PC-3 (cell line): ENCODE measurements around the gene HTR4. TPM values are rescaled to one million over a fixed set of nuclear protein-coding genes. Genes with fewer than 3 reads are reported as not detected.

Source experiments
- ATAC-seq: fragments of 200-7000 bp; cut with Tn5 transposase; 2 replicates; pipeline ENCODE4 v1.9.1; 2020; ENCODE audit warnings: mild to moderate bottlenecking, moderate library complexity
- BruUV-seq: library from RNA; stranded (reverse); fragments of 400-500 nt; replicated peaks from 2 replicates; lab custom pipeline; 2021; lab: Mats Ljungman, UMichigan
- CTCF ChIA-PET: fragments of 300-600 bp; sonication (Branson Sonifier 250); formaldehyde crosslinking; loops from one replicate; lab custom pipeline; 2022; ENCODE audit warnings: antibody characterized with exemption; lab: Charles Lee
- POLR2A ChIA-PET: fragments of 300-600 bp; sonication (Branson Sonifier 250); formaldehyde crosslinking; loops from one replicate; lab custom pipeline; 2022; ENCODE audit warnings: antibody characterized with exemption; ENCODE audit not compliant: unreplicated experiment; lab: Charles Lee
- DNase-seq: peaks from one replicate; pipeline ENCODE4 v3.0.0-alpha.2; 2015
- H2AFZ ChIP-seq: fragments of 300-600 bp; sonication (generic); 2 replicates; pipeline ENCODE4 v1.6.0; 2016; ENCODE audit warnings: antibody characterized with exemption, low read length
- H3F3A ChIP-seq: fragments of 300-600 bp; sonication (generic); one replicate; pipeline ENCODE4 v1.6.0; 2017; ENCODE audit warnings: antibody characterized with exemption, low read length, control low read depth, mild to moderate bottlenecking; ENCODE audit not compliant: unreplicated experiment
- H3K27ac ChIP-seq: fragments of 300-600 bp; sonication (generic); 2 replicates; pipeline ENCODE4 v1.5.1; 2016; ENCODE audit warnings: mild to moderate bottlenecking, low read length
- H3K27me3 ChIP-seq: fragments of 300-600 bp; sonication (generic); 2 replicates; pipeline ENCODE4 v1.6.1; 2016; ENCODE audit warnings: low read length, mixed read lengths
- H3K36me3 ChIP-seq: fragments of 300-600 bp; sonication (generic); 2 replicates; pipeline ENCODE4 v1.6.1; 2016; ENCODE audit warnings: low read depth, mixed run types, low read length, mixed read lengths
- H3K4me1 ChIP-seq: fragments of 300-600 bp; sonication (generic); 2 replicates; pipeline ENCODE4 v1.5.1; 2016; ENCODE audit warnings: low read length; ENCODE audit not compliant: insufficient read depth
- H3K4me2 ChIP-seq: fragments of 300-600 bp; sonication (generic); 2 replicates; pipeline ENCODE4 v1.6.0; 2016; ENCODE audit warnings: low read length
- H3K4me3 ChIP-seq: fragments of 300-600 bp; sonication (generic); 2 replicates; pipeline ENCODE4 v1.5.1; 2016; ENCODE audit warnings: mild to moderate bottlenecking, low read length, mixed read lengths
- H3K79me2 ChIP-seq: fragments of 300-600 bp; sonication (generic); 2 replicates; pipeline ENCODE4 v1.6.1; 2017; ENCODE audit warnings: low read length, mixed read lengths
- H3K9ac ChIP-seq: fragments of 300-600 bp; sonication (generic); 2 replicates; pipeline ENCODE4 v1.6.0; 2016; ENCODE audit warnings: mild to moderate bottlenecking, low read length
- H3K9me2 ChIP-seq: fragments of 300-600 bp; sonication (generic); replicated peaks from 2 replicates; pipeline ENCODE4 v1.6.1; 2016; ENCODE audit warnings: mixed run types, low read length, mixed read lengths
- H3K9me3 ChIP-seq: fragments of 300-600 bp; sonication (generic); 2 replicates; pipeline ENCODE4 v1.6.1; 2016; ENCODE audit warnings: low read length, mixed read lengths
- H4K20me1 ChIP-seq: fragments of 300-600 bp; sonication (generic); 2 replicates; pipeline ENCODE4 v1.6.1; 2016; ENCODE audit warnings: low read length, mixed read lengths
- CTCF ChIP-seq: fragments of 300-600 bp; sonication (generic); conservative IDR thresholded peaks from 2 replicates; pipeline ENCODE4 v1.5.1; 2017; ENCODE audit warnings: antibody characterized with exemption, low read depth, mild to moderate bottlenecking, low read length
- EZH2 ChIP-seq: fragments of 300-600 bp; sonication (generic); IDR thresholded peaks from one replicate; pipeline ENCODE4 v1.6.1; 2017; ENCODE audit warnings: antibody characterized with exemption, mild to moderate bottlenecking, low read length; ENCODE audit not compliant: unreplicated experiment
- EZH2phosphoT487 ChIP-seq: fragments of 300-600 bp; sonication (generic); IDR thresholded peaks from 2 replicates; pipeline ENCODE4 v1.6.1; 2018; ENCODE audit warnings: mild to moderate bottlenecking, antibody characterized with exemption, low read length, borderline replicate concordance
- intact Hi-C: fragments of 100-400 bp; cut with micrococcal nuclease; formaldehyde crosslinking; loops from 2 replicates; pipeline ENCODE4 v1.9.0; 2023
- total RNA-seq: library from RNA; depleted of rRNA; stranded (reverse); fragments of >200 nt; gene quantifications from 2 replicates; pipeline ENCODE4 v1.2.3, GENCODE V29; 2014

Gene HTR4
- total RNA-seq, 1 experiment from 2014 or later, result not detected

- Histone ChIP-seq H3F3A (no peaks in the 10 kb centered on the region), H3K9me3 (no peaks in the 10 kb centered on the region), H3K9me2 (no peaks in the 10 kb centered on the region), H3K36me3 (no peaks in the 10 kb centered on the region), H3K27me3 (peaks cover 82% of the 10 kb centered on the region), H3K4me1 (no peaks in the 10 kb centered on the region), H3K79me2 (no peaks in the 10 kb centered on the region), H3K4me2 (no peak overlapping the region), H4K20me1 (no peaks in the 10 kb centered on the region), H2AFZ (no peak overlapping the region), H3K27ac (no peak overlapping the region), H3K9ac (no peak overlapping the region), H3K4me3 (no peak overlapping the region)
- ATAC-seq, result no peak
- ChIA-PET POLR2A (no interaction called here), CTCF (no interaction called here)
- TF ChIP-seq EZH2 (no peak), CTCF (no peak), EZH2phosphoT487 (no peak)
- intact Hi-C loops, result no loop called here
- DNase-seq, result no peak
- BruUV-seq, result no TSS peak
Observed at GRCh38 chr5:148635321-148636083, 18.8 kb downstream of the HTR4 start.

- Histone ChIP-seq H3F3A (no peaks in the 10 kb centered on the region), H2AFZ (no peak overlapping the region), H3K4me3 (no peak overlapping the region), H3K9me2 (no peaks in the 10 kb centered on the region), H3K36me3 (no peaks in the 10 kb centered on the region), H3K79me2 (no peaks in the 10 kb centered on the region), H4K20me1 (no peaks in the 10 kb centered on the region), H3K9ac (no peak overlapping the region), H3K27ac (no peak overlapping the region), H3K4me2 (no peak overlapping the region), H3K27me3 (peaks cover 73% of the 10 kb centered on the region), H3K9me3 (no peaks in the 10 kb centered on the region), H3K4me1 (no peaks in the 10 kb centered on the region)
- BruUV-seq, result no TSS peak
- peak; percentile 24 for DNase-seq
- TF ChIP-seq EZH2 (no peak), EZH2phosphoT487 (no peak), CTCF (no peak)
- intact Hi-C loops, result no loop called here
- no peak for ATAC-seq
- CTCF ChIA-PET, result no interaction called here
- POLR2A ChIA-PET, result no interaction called here
Observed at GRCh38 chr5:148633067-148633377, 21.3 kb downstream of the HTR4 start.

- CTCF ChIA-PET, result no interaction called here
- DNase-seq (no peak), ATAC-seq (no peak)
- no peaks in the 10 kb centered on the region for H3K9me3 ChIP-seq
- H2AFZ ChIP-seq, result no peak overlapping the region
- no peaks in the 10 kb centered on the region for H3K79me2 ChIP-seq
- H3K9me2 ChIP-seq, result no peaks in the 10 kb centered on the region
- H3K27ac ChIP-seq, result no peak overlapping the region
- H3K36me3 ChIP-seq, result no peaks in the 10 kb centered on the region
- H3F3A ChIP-seq, result no peaks in the 10 kb centered on the region
- no peaks in the 10 kb centered on the region for H3K4me1 ChIP-seq
- POLR2A ChIA-PET, result no interaction called here
- H4K20me1 ChIP-seq, result no peaks in the 10 kb centered on the region
- no peak overlapping the region for H3K9ac ChIP-seq
- H3K27me3 ChIP-seq, result peaks cover 68% of the 10 kb centered on the region
- no TSS peak for BruUV-seq
- no peak overlapping the region for H3K4me2 ChIP-seq
- intact Hi-C loops, result no loop called here
- no peak for TF ChIP-seq EZH2
- TF ChIP-seq EZH2phosphoT487, result no peak
- TF ChIP-seq CTCF, result no peak
- no peak overlapping the region for H3K4me3 ChIP-seq
Observed at GRCh38 chr5:148632255-148633066, 21.9 kb downstream of the HTR4 start.
